Astrocyte (in vitro differentiated cells and primary cell): ENCODE measurements around the gene GALNT18.

Source experiments
- CTCF ChIP-seq: IDR thresholded peaks from 2 replicates; pipeline ENCODE4 v1.5.1; 2011; ENCODE audit warnings: low read depth, mild to moderate bottlenecking, inconsistent platforms, low read length, moderate library complexity; ENCODE audit not compliant: insufficient read depth
- EZH2 ChIP-seq: IDR thresholded peaks from 2 replicates; pipeline ENCODE4 v1.6.1; 2012; ENCODE audit warnings: mild to moderate bottlenecking, low read length, inconsistent platforms; ENCODE audit not compliant: insufficient read depth

GRCh38 chr11:11567936-11568650, 53.7 kb downstream of the GALNT18 start:
- TF ChIP-seq EZH2 (no peak), CTCF (no peak)
